ENCODE data around the gene TEPSIN.

Gene TEPSIN

DNA sequence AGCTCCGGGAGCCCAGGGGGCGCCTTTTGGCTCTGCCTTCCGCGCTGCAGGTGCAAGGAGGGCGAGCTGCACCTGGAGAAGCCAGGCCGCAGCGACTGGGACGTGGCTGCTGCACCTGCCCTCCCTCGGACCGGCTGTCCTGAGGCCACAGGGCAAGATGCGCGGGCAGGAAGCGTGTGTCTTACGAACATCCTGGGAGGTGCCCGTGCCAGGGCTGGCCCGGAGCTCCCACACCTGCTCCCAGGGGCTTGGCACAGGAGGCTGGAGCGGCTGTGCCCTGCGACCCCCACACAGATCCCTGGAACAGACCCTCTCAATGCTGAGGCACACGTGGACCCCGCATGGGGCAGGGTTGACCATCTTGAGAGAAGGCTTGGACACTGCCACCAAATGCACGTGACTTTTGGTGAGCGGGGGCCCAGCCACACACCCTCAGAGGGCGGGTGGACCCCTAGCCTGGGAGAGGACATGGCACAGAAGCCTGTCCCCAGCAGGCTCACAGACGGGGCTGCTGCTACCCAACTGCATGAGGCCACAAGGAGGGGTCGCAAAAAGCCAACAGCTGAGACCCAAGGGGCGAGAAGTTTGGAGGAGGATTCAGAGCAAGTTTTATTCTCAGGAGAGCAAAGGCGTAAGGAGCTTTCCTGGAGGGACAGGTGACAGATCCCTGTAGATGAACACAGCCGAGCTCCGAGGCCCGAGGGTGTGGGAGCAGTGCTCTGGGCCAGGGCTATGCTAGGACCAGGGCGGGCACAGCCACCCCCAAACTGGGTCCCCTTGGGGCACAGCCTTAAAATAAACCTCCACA lies 11.6 kb upstream of the TEPSIN start:
- H3K9ac ChIP-seq (ENCODE audit: low read length), result no peak overlapping the region
- TF ChIP-seq EZH2 (optimal IDR thresholded peaks at IDR 0.05; ENCODE audit: low read depth, low read length) (no peak), EZH2phosphoT487 (IDR thresholded peaks at IDR 0.05; ENCODE audit: low read length) (no peak)
- TF ChIP-seq, protein P1, sequence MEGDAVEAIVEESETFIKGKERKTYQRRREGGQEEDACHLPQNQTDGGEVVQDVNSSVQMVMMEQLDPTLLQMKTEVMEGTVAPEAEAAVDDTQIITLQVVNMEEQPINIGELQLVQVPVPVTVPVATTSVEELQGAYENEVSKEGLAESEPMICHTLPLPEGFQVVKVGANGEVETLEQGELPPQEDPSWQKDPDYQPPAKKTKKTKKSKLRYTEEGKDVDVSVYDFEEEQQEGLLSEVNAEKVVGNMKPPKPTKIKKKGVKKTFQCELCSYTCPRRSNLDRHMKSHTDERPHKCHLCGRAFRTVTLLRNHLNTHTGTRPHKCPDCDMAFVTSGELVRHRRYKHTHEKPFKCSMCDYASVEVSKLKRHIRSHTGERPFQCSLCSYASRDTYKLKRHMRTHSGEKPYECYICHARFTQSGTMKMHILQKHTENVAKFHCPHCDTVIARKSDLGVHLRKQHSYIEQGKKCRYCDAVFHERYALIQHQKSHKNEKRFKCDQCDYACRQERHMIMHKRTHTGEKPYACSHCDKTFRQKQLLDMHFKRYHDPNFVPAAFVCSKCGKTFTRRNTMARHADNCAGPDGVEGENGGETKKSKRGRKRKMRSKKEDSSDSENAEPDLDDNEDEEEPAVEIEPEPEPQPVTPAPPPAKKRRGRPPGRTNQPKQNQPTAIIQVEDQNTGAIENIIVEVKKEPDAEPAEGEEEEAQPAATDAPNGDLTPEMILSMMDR (IDR thresholded peaks at IDR 0.05; ENCODE audit: low read length), result no peak
- no peak overlapping the region for H3K4me2 ChIP-seq (ENCODE audit: low read depth, low read length)
- H4K20me1 ChIP-seq (ENCODE audit: insufficient read depth, low read length), result no peaks in the 10 kb centered on the region
- H3K9me2 ChIP-seq (replicated peaks; ENCODE audit: insufficient read depth, low read length), result no peaks in the 10 kb centered on the region
- no peak overlapping the region for H3K4me3 ChIP-seq (ENCODE audit: low read length)
- no peaks in the 10 kb centered on the region for H3K4me1 ChIP-seq (ENCODE audit: low read length)
- H3K79me2 ChIP-seq (ENCODE audit: low read length), result no peaks in the 10 kb centered on the region
- H3K27ac ChIP-seq (ENCODE audit: low read length), result no peak overlapping the region
- no peaks in the 10 kb centered on the region; the same call in 1 of the 2 replicates for H3K36me3 ChIP-seq (replicated peaks; ENCODE audit: insufficient read depth, low read length)
- H3K27me3 ChIP-seq (replicated peaks; ENCODE audit: insufficient read depth, low read length), result no peaks in the 10 kb centered on the region
- H3K9me3 ChIP-seq (replicated peaks; ENCODE audit: insufficient read depth, low read length), result no peaks in the 10 kb centered on the region
- no peaks in the 10 kb centered on the region for H3F3A ChIP-seq (ENCODE audit: insufficient read depth, low read length)
- no peak overlapping the region for H2AFZ ChIP-seq (ENCODE audit: low read length)
- no peak for DNase-seq

DNA sequence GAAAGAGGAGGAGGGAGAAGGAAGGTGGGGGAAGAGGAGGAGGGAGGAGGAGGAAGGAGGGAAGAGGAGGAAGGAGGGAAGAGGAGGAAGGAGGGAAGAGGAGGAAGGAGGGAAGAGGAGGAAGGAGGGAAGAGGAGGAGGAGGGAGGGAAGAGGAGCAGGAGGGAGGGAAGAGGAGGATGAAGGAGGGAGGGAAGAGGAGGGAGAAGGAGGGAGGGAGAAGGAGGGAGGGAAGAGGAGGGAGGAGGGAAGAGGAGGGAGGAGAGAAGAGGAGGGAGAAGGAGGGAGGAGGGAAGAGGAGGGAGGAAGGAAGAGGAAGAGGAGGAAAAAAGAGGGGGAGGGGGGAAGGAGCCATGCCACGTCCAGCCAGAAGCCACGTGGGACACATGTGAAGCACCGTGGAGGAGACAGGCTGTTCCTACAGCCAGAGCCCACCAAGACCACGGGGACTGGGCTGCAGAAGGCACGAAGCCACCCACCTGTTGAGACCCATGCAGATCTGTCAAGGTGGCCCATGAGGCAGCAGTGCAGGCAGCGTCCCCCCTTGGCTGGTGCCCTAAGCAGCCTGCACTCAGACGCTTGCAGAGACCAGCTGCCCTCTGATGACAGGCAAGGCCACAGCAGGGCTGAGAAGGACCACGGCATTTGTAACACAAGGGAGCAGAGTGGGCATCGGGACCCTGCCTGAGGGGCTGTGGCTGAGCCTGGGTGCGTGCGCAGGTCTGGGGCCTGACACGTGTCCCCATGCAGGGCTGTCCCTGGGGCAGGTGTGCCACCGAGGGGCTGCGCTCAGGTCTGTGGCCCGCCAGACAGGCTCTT lies 10.6 kb upstream of the TEPSIN start:
- Histone ChIP-seq H3K9ac (ENCODE audit: low read length) (no peak overlapping the region), H3K27ac (ENCODE audit: low read length) (no peak overlapping the region), H3F3A (ENCODE audit: insufficient read depth, low read length) (peaks cover 4% of the 10 kb centered on the region; the same call in 1 of the 2 replicates), H3K79me2 (ENCODE audit: low read length) (no peaks in the 10 kb centered on the region), H3K9me3 (replicated peaks; ENCODE audit: insufficient read depth, low read length) (no peaks in the 10 kb centered on the region), H3K36me3 (replicated peaks; ENCODE audit: insufficient read depth, low read length) (no peaks in the 10 kb centered on the region; the same call in 1 of the 2 replicates), H3K4me2 (ENCODE audit: low read depth, low read length) (no peak overlapping the region), H2AFZ (ENCODE audit: low read length) (no peak overlapping the region), H4K20me1 (ENCODE audit: insufficient read depth, low read length) (no peaks in the 10 kb centered on the region), H3K9me2 (replicated peaks; ENCODE audit: insufficient read depth, low read length) (no peaks in the 10 kb centered on the region), H3K27me3 (replicated peaks; ENCODE audit: insufficient read depth, low read length) (no peaks in the 10 kb centered on the region), H3K4me3 (ENCODE audit: low read length) (no peak overlapping the region), H3K4me1 (ENCODE audit: low read length) (no peaks in the 10 kb centered on the region)
- no peak for DNase-seq
- TF ChIP-seq EZH2phosphoT487 (IDR thresholded peaks at IDR 0.05; ENCODE audit: low read length), result no peak
- no peak for TF ChIP-seq EZH2 (optimal IDR thresholded peaks at IDR 0.05; ENCODE audit: low read depth, low read length)
- TF ChIP-seq, protein P1 (IDR thresholded peaks at IDR 0.05; ENCODE audit: low read length), result no peak

DNA sequence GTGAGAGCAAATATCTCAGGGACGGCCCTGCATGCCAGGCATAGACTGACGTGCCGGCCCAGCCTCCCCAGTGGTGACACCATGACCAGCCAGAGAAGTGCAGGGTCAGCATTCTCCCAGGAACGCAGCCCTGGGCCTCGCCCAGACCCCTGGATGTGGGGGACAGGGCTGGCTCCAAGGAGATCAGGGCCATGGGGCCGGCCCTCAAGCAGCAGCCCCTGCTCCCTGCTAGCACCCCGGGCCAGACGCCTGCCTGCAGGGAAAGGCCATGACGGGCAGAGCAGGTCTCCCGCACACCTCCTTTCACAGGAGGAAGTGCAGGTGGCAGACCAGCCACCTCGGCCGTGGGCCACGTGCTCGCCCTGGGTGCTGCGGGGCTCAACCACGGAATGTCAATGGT lies 9.8 kb upstream of the TEPSIN start:
- no peak overlapping the region for H3K9ac ChIP-seq (ENCODE audit: low read length)
- H3K9me2 ChIP-seq (replicated peaks; ENCODE audit: insufficient read depth, low read length), result no peaks in the 10 kb centered on the region
- no peaks in the 10 kb centered on the region; the same call in 1 of the 2 replicates for H3K36me3 ChIP-seq (replicated peaks; ENCODE audit: insufficient read depth, low read length)
- no peaks in the 10 kb centered on the region for H3K27me3 ChIP-seq (replicated peaks; ENCODE audit: insufficient read depth, low read length)
- no peaks in the 10 kb centered on the region for H3K9me3 ChIP-seq (replicated peaks; ENCODE audit: insufficient read depth, low read length)
- H3K4me1 ChIP-seq (ENCODE audit: low read length), result no peaks in the 10 kb centered on the region
- no peak for DNase-seq
- no peak overlapping the region for H3K4me3 ChIP-seq (ENCODE audit: low read length)
- no peaks in the 10 kb centered on the region for H3K79me2 ChIP-seq (ENCODE audit: low read length)
- H3F3A ChIP-seq (ENCODE audit: insufficient read depth, low read length), result peaks cover 4% of the 10 kb centered on the region; the same call in 1 of the 2 replicates
- H4K20me1 ChIP-seq (ENCODE audit: insufficient read depth, low read length), result no peaks in the 10 kb centered on the region
- no peak overlapping the region for H3K27ac ChIP-seq (ENCODE audit: low read length)
- TF ChIP-seq, protein P1 (IDR thresholded peaks at IDR 0.05; ENCODE audit: low read length), result no peak
- TF ChIP-seq EZH2 (optimal IDR thresholded peaks at IDR 0.05; ENCODE audit: low read depth, low read length), result no peak
- no peak for TF ChIP-seq EZH2phosphoT487 (IDR thresholded peaks at IDR 0.05; ENCODE audit: low read length)
- H3K4me2 ChIP-seq (ENCODE audit: low read depth, low read length), result no peak overlapping the region
- no peak overlapping the region for H2AFZ ChIP-seq (ENCODE audit: low read length)
